NCI-H446 treated with DMSO at 0.1 percent for 48 hours (cell line): Measurements from ENCODE around the gene CAVIN2.

ENCODE experiments used
- DNase-seq: peaks from one replicate; lab custom pipeline; 2025; lab: John Stamatoyannopoulos, UW

The CAVIN2 gene

GRCh38 chr2:191864628-191865374 is 17.9 kb upstream of the CAVIN2 start:
- no peak for DNase-seq

- no peak for DNase-seq
These were observed 17.1 kb upstream of the CAVIN2 start for GRCh38 chr2:191863988-191864387.

DNA sequence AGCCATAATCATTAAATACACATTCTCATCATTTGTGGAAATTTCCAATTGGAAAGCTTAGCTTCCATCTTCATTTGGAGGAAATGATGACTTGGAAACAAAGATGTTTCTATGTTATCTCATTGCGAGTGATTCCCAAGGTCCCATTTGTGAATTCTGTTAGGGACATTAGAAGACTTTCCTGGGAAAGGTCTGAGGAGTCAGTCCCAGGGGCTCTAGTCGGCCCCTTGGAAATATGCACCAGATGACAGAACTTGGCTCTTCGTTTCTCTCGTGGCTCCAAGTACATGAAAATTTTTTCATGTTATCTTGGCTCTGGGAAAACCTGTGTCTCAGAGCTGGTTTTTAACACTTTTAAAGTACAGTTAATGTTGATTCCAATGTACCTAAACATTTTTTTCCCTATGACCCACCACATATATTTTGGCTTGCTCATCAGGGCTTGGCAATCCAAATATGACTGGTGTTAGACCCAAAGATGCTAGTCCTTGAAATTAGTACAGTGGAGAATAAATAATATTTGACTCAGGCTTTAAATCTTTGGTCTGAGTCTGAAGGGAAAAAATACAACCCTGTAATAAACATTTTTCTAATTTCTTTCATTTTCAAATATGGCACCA is 15.4 kb upstream of the CAVIN2 start:
- DNase-seq: no peak

DNA sequence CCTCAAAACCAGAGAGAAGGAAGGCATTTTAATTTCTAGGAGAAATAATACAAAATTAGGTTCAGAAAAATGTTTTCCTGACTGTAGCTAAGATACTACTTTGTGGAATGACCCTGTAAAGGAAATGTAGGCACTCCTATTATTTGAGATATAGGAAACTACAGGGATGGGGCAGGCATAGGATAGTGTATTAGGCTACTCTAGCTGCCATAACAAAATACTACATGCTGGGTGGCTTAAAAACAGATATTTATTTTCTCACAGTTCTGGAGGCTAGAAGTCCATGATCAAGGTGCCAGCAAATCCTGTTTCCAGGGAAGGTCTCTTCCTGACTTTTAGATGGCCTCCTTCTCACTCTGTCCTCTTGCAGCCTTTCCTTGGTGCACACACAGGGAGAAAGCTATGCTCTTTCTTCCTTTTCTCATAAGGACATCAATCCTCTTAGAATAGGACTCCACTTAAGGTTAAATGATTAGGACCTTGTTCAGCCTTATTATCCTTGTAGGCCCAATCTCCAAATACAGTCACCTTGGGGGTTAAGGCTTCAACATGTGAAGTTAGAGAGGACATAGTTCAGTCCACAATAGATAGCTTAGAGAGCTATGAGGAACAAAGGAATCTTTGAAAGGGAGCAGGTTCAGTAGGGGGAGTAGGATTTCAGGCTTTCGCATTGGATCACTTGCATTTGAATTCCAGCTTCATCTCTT is 14.0 kb upstream of the CAVIN2 start:
- no peak for DNase-seq

- no peak for DNase-seq
These were observed 12.8 kb upstream of the CAVIN2 start for GRCh38 chr2:191859681-191860080.

DNA sequence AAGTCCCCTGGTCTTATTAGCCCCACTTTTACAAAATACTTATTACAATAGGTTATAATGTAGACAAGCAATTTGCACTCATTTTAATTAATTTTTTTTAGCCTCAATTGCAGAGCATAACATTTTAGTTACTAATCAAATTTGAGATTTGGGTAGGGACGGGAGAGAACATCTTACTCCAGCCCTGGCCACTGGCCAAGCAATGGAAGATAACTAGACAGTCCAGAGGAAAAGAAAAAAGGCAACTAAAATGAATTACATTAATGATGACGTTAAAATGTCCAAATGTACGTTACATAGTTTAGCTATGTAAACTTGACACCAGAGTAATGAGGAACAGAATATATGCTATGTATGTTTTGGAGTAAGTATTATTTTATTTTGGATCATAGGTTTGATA is 11.0 kb upstream of the CAVIN2 start:
- DNase-seq: no peak

- DNase-seq: peak; percentile 17
These were observed 10.4 kb upstream of the CAVIN2 start for GRCh38 chr2:191857259-191857805.

DNA sequence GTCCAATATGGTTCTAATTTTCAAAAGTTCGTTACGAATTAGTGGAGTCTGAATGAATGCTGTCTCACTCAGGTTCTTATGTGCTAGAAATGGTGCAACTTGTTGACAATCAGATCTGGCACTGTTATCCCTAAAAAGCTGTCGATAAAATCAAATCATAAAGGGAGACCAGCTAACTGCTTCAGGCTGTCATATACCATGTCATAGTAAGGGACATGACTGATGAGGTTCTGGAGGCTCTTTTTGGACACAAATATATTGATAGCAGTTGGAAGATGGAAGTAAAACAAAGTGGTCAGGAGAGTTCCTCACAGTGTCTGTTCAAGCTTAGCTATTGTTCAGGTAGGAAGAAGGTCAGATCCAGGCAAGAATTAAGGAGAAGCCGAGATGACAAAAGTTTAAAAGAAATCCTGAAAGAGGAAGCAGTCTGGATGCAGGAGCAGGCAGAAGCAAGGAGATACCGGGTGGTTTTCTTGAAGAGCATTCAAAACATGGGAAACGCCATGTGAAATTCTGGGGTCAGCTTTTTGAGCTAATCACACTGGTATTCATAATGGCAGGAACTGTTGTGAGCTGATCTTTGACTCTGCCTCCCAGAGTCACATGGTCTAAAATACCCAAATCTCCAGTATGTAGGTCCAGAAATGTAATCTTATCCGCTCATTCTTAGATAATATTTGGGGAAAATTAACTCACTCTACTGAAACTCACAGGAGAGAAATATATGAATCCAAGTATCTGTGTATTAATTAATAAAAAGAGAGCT is 9.4 kb upstream of the CAVIN2 start:
- no peak for DNase-seq

GRCh38 chr2:191855382-191855781 is 8.5 kb upstream of the CAVIN2 start:
- DNase-seq: no peak

- no peak for DNase-seq
These were observed 7.8 kb upstream of the CAVIN2 start for GRCh38 chr2:191854382-191855372.

GRCh38 chr2:191853843-191854242 is 7.0 kb upstream of the CAVIN2 start:
- DNase-seq: no peak

- DNase-seq: no peak
These were observed 4.3 kb upstream of the CAVIN2 start for GRCh38 chr2:191851158-191851557.

- no peak for DNase-seq
These were observed 2.2 kb upstream of the CAVIN2 start for GRCh38 chr2:191848771-191849767.

DNA sequence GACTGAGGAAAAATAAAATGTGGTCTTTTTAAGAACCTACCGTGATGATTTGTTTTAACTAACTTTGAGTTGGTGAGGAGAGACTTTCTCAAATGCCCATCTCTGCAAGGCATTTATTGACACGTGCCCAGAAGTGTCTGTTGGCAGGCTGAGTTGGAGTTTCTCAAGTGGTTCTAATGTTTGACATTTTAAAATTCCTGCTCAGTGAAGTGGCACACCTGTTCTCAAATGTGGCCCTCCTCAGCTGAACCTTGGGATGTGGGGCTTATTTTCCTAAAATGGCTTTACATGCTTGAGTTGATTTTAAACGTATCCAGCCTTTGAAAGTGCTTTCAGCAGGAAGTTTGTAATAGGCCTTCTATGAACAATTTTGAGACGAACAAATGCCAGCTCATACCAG is 876 bp upstream of the CAVIN2 start:
- no peak for DNase-seq

GRCh38 chr2:191845876-191846514 is 893 bp downstream of the CAVIN2 start:
- no peak for DNase-seq

- peak; percentile 22 for DNase-seq
These were observed 1.6 kb downstream of the CAVIN2 start for GRCh38 chr2:191845248-191845715.

DNA sequence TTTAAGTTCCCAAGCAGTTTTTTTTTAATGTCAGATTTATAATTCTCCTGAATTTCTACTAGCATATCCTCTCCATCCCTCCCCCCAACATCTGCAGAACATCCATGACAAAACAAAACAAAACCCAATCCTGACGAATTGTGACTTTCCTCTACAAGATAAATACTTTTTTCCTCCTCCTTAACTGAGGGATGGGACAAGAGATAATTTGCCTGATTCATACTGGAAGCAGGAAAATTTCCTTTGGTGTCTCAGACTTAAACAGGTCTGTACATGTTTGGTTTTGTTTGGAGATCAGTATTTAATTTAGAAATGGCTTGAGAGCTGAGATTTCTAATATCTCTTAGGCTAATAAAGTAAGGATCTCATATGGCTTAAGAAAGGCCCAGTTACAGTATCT is 2.2 kb downstream of the CAVIN2 start:
- no peak for DNase-seq

DNA sequence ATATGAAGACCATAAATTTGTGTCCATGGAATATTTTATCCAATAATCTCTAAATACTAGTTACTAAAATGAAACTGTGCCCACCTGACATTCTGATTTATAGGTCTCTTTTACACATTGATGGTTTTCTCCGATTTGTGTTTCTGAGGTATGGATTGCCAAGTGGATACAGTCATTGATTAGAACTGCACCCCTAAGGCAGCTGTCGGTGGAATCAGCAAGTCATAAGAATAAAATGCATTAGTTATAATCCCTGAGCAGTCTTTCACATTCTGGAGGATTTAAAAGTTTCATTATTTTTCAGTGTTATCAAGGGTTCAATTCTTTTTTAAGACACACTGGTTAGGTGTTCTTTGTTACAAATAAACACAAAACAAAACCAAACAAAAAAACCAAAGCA is 6.0 kb downstream of the CAVIN2 start:
- no peak for DNase-seq
